Mucosa of rectum (tissue), 2 donors: ENCODE measurements around the gene ALK.
"Not testable (repeated sequence)": the region's sequence is repeated elsewhere in the genome, so short reads cannot be mapped to it uniquely, and the experiment has no call there.

Experiments
- H3K27ac ChIP-seq, 2 donors: one replicate each; pipeline ENCODE4 v1.7.0; 2013; ENCODE audit warnings: inconsistent platforms in 2 of 2, low read depth in 2 of 2, low read length in 2 of 2
- H3K27me3 ChIP-seq, 2 donors: one replicate each; pipeline ENCODE4 v1.7.0; 2013; ENCODE audit warnings: low read length in 2 of 2; ENCODE audit not compliant: control insufficient read depth in 2 of 2, insufficient read depth in 2 of 2
- H3K36me3 ChIP-seq, 2 donors: one replicate each; pipeline ENCODE4 v1.7.0; 2013; ENCODE audit warnings: low read length in 2 of 2; ENCODE audit not compliant: control insufficient read depth in 2 of 2, insufficient read depth in 2 of 2
- H3K4me1 ChIP-seq, 2 donors: one replicate each; pipeline ENCODE4 v1.7.0; 2013; ENCODE audit warnings: low read length in 2 of 2, mild to moderate bottlenecking in 1 of 2; ENCODE audit not compliant: control insufficient read depth in 2 of 2, insufficient read depth in 2 of 2
- H3K4me3 ChIP-seq, 2 donors: one replicate each; pipeline ENCODE4 v1.7.0; 2013; ENCODE audit warnings: low read length in 2 of 2
- H3K9ac ChIP-seq, 2 donors: one replicate each; pipeline ENCODE4 v1.7.0; 2013; ENCODE audit warnings: low read length in 2 of 2, low read depth in 1 of 2, mild to moderate bottlenecking in 1 of 2
- H3K9me3 ChIP-seq, 2 donors: one replicate each; pipeline ENCODE4 v1.7.0; 2013; ENCODE audit warnings: low read length in 2 of 2; ENCODE audit not compliant: control insufficient read depth in 2 of 2
- donor health status: healthy.
- donor health status: Normal muscosa, but diverticular disease.

ALK gene

DNA sequence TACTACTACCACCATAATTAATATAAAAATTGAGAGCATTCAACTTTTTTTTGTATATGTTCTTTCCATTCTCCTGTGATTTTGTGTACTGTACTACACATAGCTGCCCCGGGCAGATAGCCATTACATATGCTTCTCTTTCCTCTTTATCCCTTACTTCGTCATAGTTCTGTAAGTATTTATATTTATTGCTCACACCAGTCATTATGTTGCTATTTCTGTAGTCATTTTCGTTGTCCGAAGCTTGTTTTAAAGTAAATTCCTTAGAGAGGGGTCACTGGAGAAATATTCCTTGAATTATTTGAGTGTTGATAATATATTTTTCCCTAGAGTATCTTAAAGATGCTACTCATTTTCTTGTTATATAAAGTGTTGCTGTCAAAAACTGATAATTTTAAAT is 662.2 kb downstream of the ALK start:
- H3K27ac ChIP-seq, result no peak overlapping the region
- H3K36me3 ChIP-seq, result no peaks in the 10 kb centered on the region
- no peak overlapping the region for H3K4me3 ChIP-seq

GRCh38 chr2:29255004-29255403 is 666.4 kb downstream of the ALK start:
- Histone ChIP-seq H3K9me3 (no peaks in the 10 kb centered on the region), H3K4me3 (no peak overlapping the region), H3K9ac (no peak overlapping the region), H3K36me3 (no peaks in the 10 kb centered on the region), H3K27me3 (no peaks in the 10 kb centered on the region), H3K27ac (no peak overlapping the region), H3K4me1 (no peaks in the 10 kb centered on the region)

More for the DNA sequence above, 662.2 kb downstream of the ALK start:
- no peaks in the 10 kb centered on the region for H3K9me3 ChIP-seq
- H3K4me1 ChIP-seq, result no peaks in the 10 kb centered on the region
- H3K9ac ChIP-seq, result no peak overlapping the region
- peaks cover 0 to 2% of the 10 kb centered on the region in 2 donors for H3K27me3 ChIP-seq

GRCh38 chr2:29253495-29254275 is 667.7 kb downstream of the ALK start:
- not testable (repeated sequence) for H3K27ac ChIP-seq, H3K9ac ChIP-seq, H3K9me3 ChIP-seq, H3K27me3 ChIP-seq, H3K4me1 ChIP-seq, H3K4me3 ChIP-seq, H3K36me3 ChIP-seq

DNA sequence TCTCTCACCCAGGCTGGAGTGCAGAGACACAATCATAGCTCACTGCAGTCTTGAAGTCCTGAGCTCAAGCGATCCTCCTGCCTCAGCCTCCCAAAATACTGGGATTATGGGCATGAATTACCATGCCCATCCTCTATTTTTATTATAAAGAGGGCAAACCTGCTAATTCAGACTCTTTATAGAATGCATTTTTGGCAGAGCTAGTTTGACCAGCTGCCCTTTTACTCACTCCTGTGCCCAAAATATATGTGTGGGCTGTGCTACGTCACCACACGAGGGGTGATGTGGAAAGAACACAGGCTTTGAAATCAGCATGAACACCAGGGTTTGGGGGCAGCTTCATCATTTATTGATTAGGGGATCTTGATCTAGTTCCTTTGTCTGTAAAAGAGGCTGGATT is 668.4 kb downstream of the ALK start:
- no peaks in the 10 kb centered on the region for H3K4me1 ChIP-seq
- no peak overlapping the region for H3K27ac ChIP-seq
- H3K36me3 ChIP-seq, result no peaks in the 10 kb centered on the region
- no peaks in the 10 kb centered on the region for H3K9me3 ChIP-seq
- no peak overlapping the region for H3K4me3 ChIP-seq
- H3K27me3 ChIP-seq, result no peaks in the 10 kb centered on the region
- H3K9ac ChIP-seq, result no peak overlapping the region

DNA sequence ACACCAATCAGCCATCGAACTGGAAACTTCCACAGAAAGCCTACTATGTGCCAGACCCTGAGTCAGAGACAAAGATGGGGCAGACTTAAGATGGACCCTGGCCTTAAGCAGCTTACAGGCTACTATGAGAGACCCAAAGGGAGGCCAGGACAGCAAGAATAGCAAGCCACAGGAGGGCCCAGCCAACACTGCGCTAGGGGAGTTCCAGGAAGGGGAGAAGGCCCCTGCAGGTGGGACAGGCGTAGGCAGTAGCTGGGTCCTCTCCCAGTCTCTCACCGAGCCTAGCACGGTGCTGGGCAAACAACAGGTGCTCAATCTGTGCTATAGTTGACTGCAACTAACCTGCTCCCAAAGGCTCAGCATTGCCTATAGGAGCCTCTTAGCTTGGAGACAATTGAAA is 670.0 kb downstream of the ALK start:
- H3K4me3 ChIP-seq, result no peak overlapping the region
- no peaks in the 10 kb centered on the region for H3K9me3 ChIP-seq
- no peak overlapping the region for H3K27ac ChIP-seq
- H3K36me3 ChIP-seq, result no peaks in the 10 kb centered on the region
- H3K4me1 ChIP-seq, result no peaks in the 10 kb centered on the region
- no peak overlapping the region for H3K9ac ChIP-seq
- H3K27me3 ChIP-seq, result no peaks in the 10 kb centered on the region

GRCh38 chr2:29250977-29251376 is 670.4 kb downstream of the ALK start:
- no peaks in the 10 kb centered on the region for H3K4me1 ChIP-seq
- H3K4me3 ChIP-seq, result no peak overlapping the region
- H3K27ac ChIP-seq, result no peak overlapping the region
- H3K9ac ChIP-seq, result no peak overlapping the region
- H3K9me3 ChIP-seq, result no peaks in the 10 kb centered on the region
- no peaks in the 10 kb centered on the region for H3K27me3 ChIP-seq
- H3K36me3 ChIP-seq, result no peaks in the 10 kb centered on the region

DNA sequence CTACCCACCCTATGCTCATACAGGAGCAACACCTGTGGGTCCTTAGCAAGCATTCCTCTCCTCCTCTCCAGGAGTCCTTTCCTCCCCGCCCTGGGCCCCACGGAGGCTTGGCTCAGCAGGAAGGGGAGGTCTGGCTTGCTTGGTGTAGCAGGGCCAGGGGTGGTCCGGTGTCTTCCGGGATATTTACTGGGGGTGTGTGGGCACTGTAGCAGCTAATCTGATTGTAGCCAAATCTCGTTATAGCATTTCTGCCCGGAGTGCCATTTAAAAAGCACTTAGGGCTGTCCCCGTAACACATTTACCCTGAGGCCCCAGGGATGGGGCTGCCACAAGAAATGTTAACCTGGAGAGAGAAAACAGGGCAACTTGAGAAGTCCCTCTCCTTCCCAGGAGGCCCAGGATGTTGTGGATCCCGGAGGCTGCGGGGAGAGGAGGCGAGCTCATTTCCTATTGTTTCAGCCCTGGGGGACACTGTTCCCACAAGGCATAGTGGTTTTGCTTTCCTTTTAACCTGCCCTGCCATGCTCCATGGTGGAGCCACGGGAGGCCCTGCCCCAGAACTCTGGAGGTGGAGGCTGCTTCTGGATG is 671.6 kb downstream of the ALK start:
- Histone ChIP-seq H3K4me1 (no peaks in the 10 kb centered on the region), H3K27me3 (no peaks in the 10 kb centered on the region), H3K36me3 (no peaks in the 10 kb centered on the region), H3K9ac (no peak overlapping the region), H3K9me3 (no peaks in the 10 kb centered on the region), H3K4me3 (no peak overlapping the region), H3K27ac (no peak overlapping the region)

DNA sequence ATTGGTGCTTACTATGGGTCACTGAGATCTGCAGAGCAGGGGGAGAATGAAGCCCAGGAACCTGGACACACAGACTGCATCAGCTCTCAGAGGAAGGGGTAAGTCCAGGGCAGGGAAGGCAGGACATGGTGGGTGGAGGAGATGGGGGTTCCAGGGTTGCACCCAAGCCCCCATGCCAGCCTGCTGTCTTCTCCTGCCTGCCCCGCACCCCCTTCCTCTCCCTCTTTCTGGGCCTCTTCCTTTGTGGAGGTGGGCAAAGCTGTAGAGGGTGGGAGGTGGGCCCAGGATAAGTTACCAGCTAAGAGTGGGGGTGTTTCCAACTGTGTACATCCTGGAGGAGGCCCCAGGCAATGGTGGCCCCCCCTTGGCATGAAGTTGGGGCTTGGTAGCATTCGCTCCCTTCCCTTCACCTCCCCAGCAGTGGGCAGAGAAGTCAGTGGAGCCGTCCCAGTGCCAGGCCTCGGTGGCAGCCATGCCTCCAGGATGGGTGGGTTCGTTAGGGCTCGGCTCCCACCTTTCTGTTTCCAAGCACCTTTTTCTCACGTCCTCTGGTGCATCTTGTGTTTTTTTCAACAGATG is 674.0 kb downstream of the ALK start:
- no peaks in the 10 kb centered on the region for H3K9me3 ChIP-seq

GRCh38 chr2:29246383-29247300 is 674.7 kb downstream of the ALK start:
- Histone ChIP-seq H3K9ac (no peak overlapping the region), H3K36me3 (no peaks in the 10 kb centered on the region), H3K27me3 (no peaks in the 10 kb centered on the region)

More for the DNA sequence above, 674.0 kb downstream of the ALK start:
- H3K27ac ChIP-seq, result no peak overlapping the region
- H3K4me3 ChIP-seq, result no peak overlapping the region
- no peaks in the 10 kb centered on the region for H3K4me1 ChIP-seq
- no peaks in the 10 kb centered on the region for H3K27me3 ChIP-seq
- H3K36me3 ChIP-seq, result no peaks in the 10 kb centered on the region
- no peak overlapping the region for H3K9ac ChIP-seq

More at GRCh38 chr2:29246383-29247300, 674.7 kb downstream of the ALK start:
- Histone ChIP-seq H3K27ac (no peak overlapping the region), H3K4me1 (no peaks in the 10 kb centered on the region), H3K9me3 (no peaks in the 10 kb centered on the region), H3K4me3 (no peak overlapping the region)
